ENCODE results near the gene STUB1.

STUB1 gene

GRCh38 chr16:714558-715476, 34.6 kb downstream of the STUB1 start, which contains the start of gene METRN:
Gene METRN, plus strand, starts transcription at chr16:715118. Its CDS starts 172 bp downstream, at chr16:715290.
- peaks cover 3% of the 10 kb centered on the region; the same call in 1 of the 2 replicates for H3K4me1 ChIP-seq (ENCODE audit: insufficient read depth, low read length)
- no peaks in the 10 kb centered on the region for H3K9me3 ChIP-seq (ENCODE audit: insufficient read depth, low read depth, low read length)
- peak within 1 kb of the TSS; percentile 56; the same call in 1 of the 2 replicates for H3K4me3 ChIP-seq (ENCODE audit: low read length)
- no peak within 1 kb of the TSS for H3K9ac ChIP-seq (ENCODE audit: low read depth, low read length)
- no peaks in the 10 kb centered on the region for H3K36me3 ChIP-seq (ENCODE audit: insufficient read depth, low read depth, low read length)
- H3K27me3 ChIP-seq (ENCODE audit: insufficient read depth, low read length), result peaks cover 71% of the 10 kb centered on the region
- H3K27ac ChIP-seq (ENCODE audit: low read length), result no peak within 1 kb of the TSS

- Histone ChIP-seq H3K9ac (ENCODE audit: low read depth, low read length) (no peak overlapping the region), H3K27me3 (ENCODE audit: insufficient read depth, low read length) (peaks cover 63% of the 10 kb centered on the region), H3K36me3 (ENCODE audit: insufficient read depth, low read depth, low read length) (no peaks in the 10 kb centered on the region), H3K27ac (ENCODE audit: low read length) (no peak overlapping the region), H3K9me3 (ENCODE audit: insufficient read depth, low read depth, low read length) (no peaks in the 10 kb centered on the region), H3K4me1 (ENCODE audit: insufficient read depth, low read length) (peaks cover 3% of the 10 kb centered on the region; the same call in 1 of the 2 replicates), H3K4me3 (ENCODE audit: low read length) (peak overlapping the region; percentile 56; the same call in 1 of the 2 replicates)
These were observed 35.4 kb downstream of the STUB1 start for GRCh38 chr16:715477-716199.

GRCh38 chr16:716200-716568, 36.0 kb downstream of the STUB1 start:
- H3K27ac ChIP-seq (ENCODE audit: low read length), result no peak overlapping the region
- H3K4me1 ChIP-seq (ENCODE audit: insufficient read depth, low read length), result peaks cover 3% of the 10 kb centered on the region; the same call in 1 of the 2 replicates
- H3K4me3 ChIP-seq (ENCODE audit: low read length), result peak overlapping the region; percentile 38; the same call in 1 of the 2 replicates
- no peaks in the 10 kb centered on the region for H3K36me3 ChIP-seq (ENCODE audit: insufficient read depth, low read depth, low read length)
- H3K9ac ChIP-seq (ENCODE audit: low read depth, low read length), result no peak overlapping the region
- peaks cover 62% of the 10 kb centered on the region for H3K27me3 ChIP-seq (ENCODE audit: insufficient read depth, low read length)
- H3K9me3 ChIP-seq (ENCODE audit: insufficient read depth, low read depth, low read length), result no peaks in the 10 kb centered on the region

GRCh38 chr16:716768-717325, 36.6 kb downstream of the STUB1 start:
- Histone ChIP-seq H3K36me3 (ENCODE audit: insufficient read depth, low read depth, low read length) (no peaks in the 10 kb centered on the region), H3K27me3 (ENCODE audit: insufficient read depth, low read length) (peaks cover 62% of the 10 kb centered on the region), H3K9me3 (ENCODE audit: insufficient read depth, low read depth, low read length) (no peaks in the 10 kb centered on the region), H3K27ac (ENCODE audit: low read length) (no peak overlapping the region), H3K4me3 (ENCODE audit: low read length) (no peak overlapping the region; the same call in 1 of the 2 replicates), H3K4me1 (ENCODE audit: insufficient read depth, low read length) (peaks cover 3% of the 10 kb centered on the region; the same call in 1 of the 2 replicates), H3K9ac (ENCODE audit: low read depth, low read length) (no peak overlapping the region)

- Histone ChIP-seq H3K4me3 (ENCODE audit: low read length) (no peak overlapping the region), H3K4me1 (ENCODE audit: insufficient read depth, low read length) (peaks cover 3% of the 10 kb centered on the region; the same call in 1 of the 2 replicates), H3K27me3 (ENCODE audit: insufficient read depth, low read length) (peaks cover 59% of the 10 kb centered on the region), H3K36me3 (ENCODE audit: insufficient read depth, low read depth, low read length) (no peaks in the 10 kb centered on the region), H3K27ac (ENCODE audit: low read length) (no peak overlapping the region), H3K9ac (ENCODE audit: low read depth, low read length) (no peak overlapping the region), H3K9me3 (ENCODE audit: insufficient read depth, low read depth, low read length) (no peaks in the 10 kb centered on the region)
These were observed 37.4 kb downstream of the STUB1 start for GRCh38 chr16:717450-718245.

- H3K9me3 ChIP-seq (ENCODE audit: insufficient read depth, low read depth, low read length), result no peaks in the 10 kb centered on the region
- H3K27me3 ChIP-seq (ENCODE audit: insufficient read depth, low read length), result peaks cover 58% of the 10 kb centered on the region
- H3K9ac ChIP-seq (ENCODE audit: low read depth, low read length), result no peak overlapping the region
- no peak overlapping the region for H3K27ac ChIP-seq (ENCODE audit: low read length)
- H3K4me1 ChIP-seq (ENCODE audit: insufficient read depth, low read length), result peaks cover 3% of the 10 kb centered on the region; the same call in 1 of the 2 replicates
- no peak overlapping the region for H3K4me3 ChIP-seq (ENCODE audit: low read length)
- H3K36me3 ChIP-seq (ENCODE audit: insufficient read depth, low read depth, low read length), result no peaks in the 10 kb centered on the region
These were observed 38.2 kb downstream of the STUB1 start for GRCh38 chr16:718389-718788.

GRCh38 chr16:718922-719321, 38.7 kb downstream of the STUB1 start:
- Histone ChIP-seq H3K27me3 (ENCODE audit: insufficient read depth, low read length) (peaks cover 53% of the 10 kb centered on the region), H3K9me3 (ENCODE audit: insufficient read depth, low read depth, low read length) (no peaks in the 10 kb centered on the region), H3K9ac (ENCODE audit: low read depth, low read length) (no peak overlapping the region), H3K36me3 (ENCODE audit: insufficient read depth, low read depth, low read length) (no peaks in the 10 kb centered on the region), H3K4me1 (ENCODE audit: insufficient read depth, low read length) (peaks cover 3% of the 10 kb centered on the region; the same call in 1 of the 2 replicates), H3K27ac (ENCODE audit: low read length) (no peak overlapping the region), H3K4me3 (ENCODE audit: low read length) (no peak overlapping the region)

- H3K4me1 ChIP-seq (ENCODE audit: insufficient read depth, low read length), result peaks cover 3% of the 10 kb centered on the region; the same call in 1 of the 2 replicates
These were observed 39.7 kb downstream of the STUB1 start for GRCh38 chr16:719815-720446.

GRCh38 chr16:720447-720989, 40.3 kb downstream of the STUB1 start:
- Histone ChIP-seq H3K4me3 (ENCODE audit: low read length) (peak overlapping the region; percentile 81), H3K4me1 (ENCODE audit: insufficient read depth, low read length) (peaks cover 3% of the 10 kb centered on the region; the same call in 1 of the 2 replicates), H3K27me3 (ENCODE audit: insufficient read depth, low read length) (peaks cover 47% of the 10 kb centered on the region), H3K9ac (ENCODE audit: low read depth, low read length) (peak overlapping the region; percentile 83; the same call in 1 of the 2 replicates), H3K27ac (ENCODE audit: low read length) (no peak overlapping the region), H3K36me3 (ENCODE audit: insufficient read depth, low read depth, low read length) (no peaks in the 10 kb centered on the region), H3K9me3 (ENCODE audit: insufficient read depth, low read depth, low read length) (no peaks in the 10 kb centered on the region)

More at GRCh38 chr16:719815-720446, 39.7 kb downstream of the STUB1 start:
- peak overlapping the region; percentile 81 for H3K4me3 ChIP-seq (ENCODE audit: low read length)
- H3K9me3 ChIP-seq (ENCODE audit: insufficient read depth, low read depth, low read length), result no peaks in the 10 kb centered on the region
- no peaks in the 10 kb centered on the region for H3K36me3 ChIP-seq (ENCODE audit: insufficient read depth, low read depth, low read length)
- H3K27ac ChIP-seq (ENCODE audit: low read length), result no peak overlapping the region
- H3K9ac ChIP-seq (ENCODE audit: low read depth, low read length), result peak overlapping the region; percentile 83; the same call in 1 of the 2 replicates
- peaks cover 45% of the 10 kb centered on the region for H3K27me3 ChIP-seq (ENCODE audit: insufficient read depth, low read length)

GRCh38 chr16:720990-721764, 41.0 kb downstream of the STUB1 start, which contains the start of gene ANTKMT:
Gene ANTKMT, plus strand, starts transcription at chr16:721146. Its CDS starts 129 bp downstream, at chr16:721275.
- H3K9ac ChIP-seq (ENCODE audit: low read depth, low read length), result peak within 1 kb of the TSS; percentile 83
- peak within 1 kb of the TSS; percentile 81 for H3K4me3 ChIP-seq (ENCODE audit: low read length)
- no peaks in the 10 kb centered on the region; the same call in 1 of the 2 replicates for H3K4me1 ChIP-seq (ENCODE audit: insufficient read depth, low read length)
- H3K27ac ChIP-seq (ENCODE audit: low read length), result no peak within 1 kb of the TSS
- no peaks in the 10 kb centered on the region for H3K9me3 ChIP-seq (ENCODE audit: insufficient read depth, low read depth, low read length)
- H3K27me3 ChIP-seq (ENCODE audit: insufficient read depth, low read length), result peaks cover 47% of the 10 kb centered on the region
- H3K36me3 ChIP-seq (ENCODE audit: insufficient read depth, low read depth, low read length), result no peaks in the 10 kb centered on the region

All from iPS-20b (cell line).